HL-60/S4 treated with phorbol 12-myristate 13-acetate at 8.2 ng/mL for 4 days and 3 days (cell line): Measurements from ENCODE around the gene SLC16A10.
"Not testable (repeated sequence)": the region's sequence is repeated elsewhere in the genome, so short reads cannot be mapped to it uniquely, and the experiment has no call there.

ENCODE experiments used
- in situ Hi-C: fragments of 300-500 bp; cut with MboI; formaldehyde crosslinking; loops from 2 replicates; pipeline ENCODE4 v1.15.0; 2022; ENCODE audit warnings: low sequenced_read_pairs

SLC16A10 gene

GRCh38 chr6:111124406-111124805 lies 37.1 kb downstream of the SLC16A10 start:
- in situ Hi-C loops = no loop called here

- in situ Hi-C loops = no loop called here
Observed at GRCh38 chr6:111129013-111129412, 41.7 kb downstream of the SLC16A10 start.

- in situ Hi-C loops = not testable (repeated sequence)
Observed at GRCh38 chr6:111131018-111131417, 43.7 kb downstream of the SLC16A10 start.

GRCh38 chr6:111132669-111133068 lies 45.4 kb downstream of the SLC16A10 start:
- in situ Hi-C loops = not testable (repeated sequence)

GRCh38 chr6:111134236-111134869 lies 47.0 kb downstream of the SLC16A10 start:
- in situ Hi-C loops = not testable (repeated sequence)

- in situ Hi-C loops = not testable (repeated sequence)
Observed at GRCh38 chr6:111137489-111138093, 50.3 kb downstream of the SLC16A10 start.

- in situ Hi-C loops = no loop called here
Observed at GRCh38 chr6:111147440-111147839, 60.1 kb downstream of the SLC16A10 start.

GRCh38 chr6:111148110-111148509 lies 60.8 kb downstream of the SLC16A10 start:
- in situ Hi-C loops = no loop called here

- in situ Hi-C loops = no loop called here
Observed at GRCh38 chr6:111150577-111150976, 63.3 kb downstream of the SLC16A10 start.

GRCh38 chr6:111154981-111155380 lies 67.7 kb downstream of the SLC16A10 start:
- in situ Hi-C loops = no loop called here

GRCh38 chr6:111157412-111157811 lies 70.1 kb downstream of the SLC16A10 start:
- in situ Hi-C loops = no loop called here

- in situ Hi-C loops = no loop called here
Observed at GRCh38 chr6:111159633-111160032, 72.3 kb downstream of the SLC16A10 start.

- in situ Hi-C loops = no loop called here
Observed at GRCh38 chr6:111161650-111162049, 74.3 kb downstream of the SLC16A10 start.

- in situ Hi-C loops = no loop called here
Observed at GRCh38 chr6:111162504-111162903, 75.2 kb downstream of the SLC16A10 start.

GRCh38 chr6:111171577-111172400 lies 84.5 kb downstream of the SLC16A10 start:
- in situ Hi-C loops = no loop called here

- in situ Hi-C loops = no loop called here
Observed at GRCh38 chr6:111172563-111172962, 85.3 kb downstream of the SLC16A10 start.

- in situ Hi-C loops = no loop called here
Observed at GRCh38 chr6:111173341-111173740, 86.0 kb downstream of the SLC16A10 start.

GRCh38 chr6:111173946-111174345 lies 86.6 kb downstream of the SLC16A10 start:
- in situ Hi-C loops = no loop called here

- in situ Hi-C loops = no loop called here
Observed at GRCh38 chr6:111175109-111175508, 87.8 kb downstream of the SLC16A10 start.

GRCh38 chr6:111176038-111176759 lies 88.9 kb downstream of the SLC16A10 start:
- in situ Hi-C loops = no loop called here

- in situ Hi-C loops = no loop called here
Observed at GRCh38 chr6:111176760-111177099, 89.4 kb downstream of the SLC16A10 start.
